ENCODE measurements around the gene ANKLE2. TPM values are rescaled to one million over a fixed set of nuclear protein-coding genes. Genes with fewer than 3 reads are reported as not detected.

Gene ANKLE2
- total RNA-seq, 1 experiment from 2014 or later, result 85.9 TPM

DNA sequence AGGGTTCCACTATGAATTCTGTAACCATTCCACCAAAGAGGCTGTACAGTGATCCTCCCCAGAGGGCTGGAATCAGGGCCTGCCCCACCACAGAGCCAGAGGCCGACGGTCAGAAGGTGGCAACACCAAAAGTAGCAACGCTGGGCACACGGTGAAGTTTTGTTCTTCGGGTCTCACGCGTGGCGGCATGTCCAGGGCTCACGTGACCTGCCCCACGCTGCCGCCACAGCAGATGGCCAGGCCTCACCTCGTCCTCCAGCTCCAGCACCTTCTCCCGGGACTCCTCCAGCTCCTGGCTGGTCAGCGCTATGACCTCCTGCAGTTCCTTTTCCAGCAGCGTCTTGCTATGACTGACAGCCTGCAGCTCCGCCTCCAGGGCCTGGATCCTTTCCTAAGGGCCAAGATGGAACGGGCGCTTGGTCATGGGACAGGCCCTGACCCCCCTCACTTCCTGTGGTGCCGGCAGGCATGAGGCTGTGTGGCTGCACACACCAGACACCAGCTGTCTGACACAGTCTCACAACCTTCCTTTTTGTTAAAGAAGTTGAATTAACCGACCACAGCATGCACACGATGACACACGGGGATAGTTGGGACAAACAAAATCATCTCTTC lies 22.4 kb upstream of the ANKLE2 start:
- no peaks in the 10 kb centered on the region for H3K27me3 ChIP-seq (ENCODE audit: low read length)
- no peaks in the 10 kb centered on the region for H3F3A ChIP-seq (ENCODE audit: low read length, unreplicated experiment)
- TF ChIP-seq, protein P1, sequence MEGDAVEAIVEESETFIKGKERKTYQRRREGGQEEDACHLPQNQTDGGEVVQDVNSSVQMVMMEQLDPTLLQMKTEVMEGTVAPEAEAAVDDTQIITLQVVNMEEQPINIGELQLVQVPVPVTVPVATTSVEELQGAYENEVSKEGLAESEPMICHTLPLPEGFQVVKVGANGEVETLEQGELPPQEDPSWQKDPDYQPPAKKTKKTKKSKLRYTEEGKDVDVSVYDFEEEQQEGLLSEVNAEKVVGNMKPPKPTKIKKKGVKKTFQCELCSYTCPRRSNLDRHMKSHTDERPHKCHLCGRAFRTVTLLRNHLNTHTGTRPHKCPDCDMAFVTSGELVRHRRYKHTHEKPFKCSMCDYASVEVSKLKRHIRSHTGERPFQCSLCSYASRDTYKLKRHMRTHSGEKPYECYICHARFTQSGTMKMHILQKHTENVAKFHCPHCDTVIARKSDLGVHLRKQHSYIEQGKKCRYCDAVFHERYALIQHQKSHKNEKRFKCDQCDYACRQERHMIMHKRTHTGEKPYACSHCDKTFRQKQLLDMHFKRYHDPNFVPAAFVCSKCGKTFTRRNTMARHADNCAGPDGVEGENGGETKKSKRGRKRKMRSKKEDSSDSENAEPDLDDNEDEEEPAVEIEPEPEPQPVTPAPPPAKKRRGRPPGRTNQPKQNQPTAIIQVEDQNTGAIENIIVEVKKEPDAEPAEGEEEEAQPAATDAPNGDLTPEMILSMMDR (conservative IDR thresholded peaks at IDR 0.05; ENCODE audit: low read depth, low read length), result no peak
- no peak for TF ChIP-seq EZH2 (IDR thresholded peaks at IDR 0.05; ENCODE audit: low read length, unreplicated experiment)
- TF ChIP-seq EZH2phosphoT487 (IDR thresholded peaks at IDR 0.05; ENCODE audit: borderline replicate concordance, low read length), result no peak
- BruUV-seq (replicated peaks), result no TSS peak
- peaks cover 52% of the 10 kb centered on the region for H3K36me3 ChIP-seq (ENCODE audit: low read depth, low read length)
- H3K27ac ChIP-seq (ENCODE audit: low read length), result no peak overlapping the region
- DNase-seq (no peak), ATAC-seq (no peak)
- no peak overlapping the region for H3K9ac ChIP-seq (ENCODE audit: low read length)
- H3K4me3 ChIP-seq (ENCODE audit: low read length), result no peak overlapping the region
- H3K4me2 ChIP-seq (ENCODE audit: low read length), result no peak overlapping the region
- no peak overlapping the region for H2AFZ ChIP-seq (ENCODE audit: low read length)
- intact Hi-C loops (cut with micrococcal nuclease), result no loop called here
- CTCF ChIA-PET, result no interaction called here
- no peaks in the 10 kb centered on the region for H3K4me1 ChIP-seq (ENCODE audit: insufficient read depth, low read length)
- POLR2A ChIA-PET (ENCODE audit: unreplicated experiment), result no interaction called here
- 0 out of 2 replicates have a peak, but pooled peaks cover 4% of the 10 kb centered on the region for H4K20me1 ChIP-seq (ENCODE audit: low read length)
- H3K79me2 ChIP-seq (ENCODE audit: low read length), result no peaks in the 10 kb centered on the region
- no peaks in the 10 kb centered on the region for H3K9me2 ChIP-seq (replicated peaks; ENCODE audit: low read length)
- no peaks in the 10 kb centered on the region for H3K9me3 ChIP-seq (ENCODE audit: low read length)

DNA sequence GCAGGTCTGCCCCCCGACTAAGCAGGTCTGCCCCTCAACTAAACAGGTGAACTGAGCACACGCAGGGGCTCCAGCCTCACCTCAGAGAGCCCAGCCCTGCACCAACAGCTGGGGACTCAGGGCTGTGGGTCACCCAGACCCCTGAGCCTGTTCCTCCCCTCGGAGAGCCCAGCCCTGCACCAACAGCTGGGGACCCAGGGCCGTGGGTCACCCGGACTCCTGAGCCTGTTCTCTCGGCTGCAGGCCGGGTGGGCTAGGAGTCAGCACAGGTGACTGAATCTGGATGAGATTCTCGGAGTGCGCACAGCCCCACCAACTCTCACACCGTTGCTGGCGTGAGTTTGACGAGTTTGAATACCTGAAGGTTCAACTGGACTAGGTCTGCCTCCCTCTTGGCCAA lies 20.3 kb upstream of the ANKLE2 start:
- CTCF ChIA-PET, result no interaction called here

DNA sequence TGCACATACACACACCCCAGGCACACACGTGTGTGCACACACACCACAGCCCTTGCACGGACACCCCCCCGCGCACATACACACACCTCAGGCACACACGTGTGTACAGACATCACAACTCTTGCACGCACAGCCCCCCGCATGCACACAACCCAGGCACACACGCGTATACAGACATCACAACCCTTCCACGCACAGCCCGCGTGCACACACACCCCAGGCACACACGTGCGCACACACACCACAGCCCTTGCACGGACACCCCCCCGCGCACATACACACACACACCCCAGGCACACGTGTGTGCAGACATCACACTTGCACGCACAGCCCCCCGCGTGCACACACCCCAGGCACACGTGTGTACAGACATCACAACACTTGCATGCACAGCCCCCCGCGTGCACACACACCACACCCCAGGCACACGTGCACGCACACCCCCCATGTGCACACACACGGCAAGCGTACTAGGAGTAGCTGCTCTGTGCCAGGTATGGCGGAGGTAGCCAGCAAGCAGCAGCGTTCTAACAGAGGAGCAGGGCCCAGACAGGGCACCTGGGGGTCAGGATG lies 18.2 kb upstream of the ANKLE2 start:
- ChIA-PET POLR2A (ENCODE audit: unreplicated experiment) (no interaction called here), CTCF (no interaction called here)
- H3F3A ChIP-seq (ENCODE audit: low read length, unreplicated experiment), result no peaks in the 10 kb centered on the region
- H3K9ac ChIP-seq (ENCODE audit: low read length), result no peak overlapping the region
- no peaks in the 10 kb centered on the region for H3K79me2 ChIP-seq (ENCODE audit: low read length)
- no peaks in the 10 kb centered on the region for H3K9me2 ChIP-seq (replicated peaks; ENCODE audit: low read length)
- peaks cover 62% of the 10 kb centered on the region for H3K36me3 ChIP-seq (ENCODE audit: low read depth, low read length)
- intact Hi-C loops (cut with micrococcal nuclease), result no loop called here
- TF ChIP-seq EZH2phosphoT487 (IDR thresholded peaks at IDR 0.05; ENCODE audit: borderline replicate concordance, low read length), result no peak
- TF ChIP-seq, protein P1 (conservative IDR thresholded peaks at IDR 0.05; ENCODE audit: low read depth, low read length), result no peak
- no peak for TF ChIP-seq EZH2 (IDR thresholded peaks at IDR 0.05; ENCODE audit: low read length, unreplicated experiment)
- H3K4me2 ChIP-seq (ENCODE audit: low read length), result no peak overlapping the region
- no peaks in the 10 kb centered on the region for H3K27me3 ChIP-seq (ENCODE audit: low read length)
- DNase-seq (no peak), ATAC-seq (no peak)
- no TSS peak for BruUV-seq (replicated peaks)
- no peak overlapping the region for H3K4me3 ChIP-seq (ENCODE audit: low read length)
- no peaks in the 10 kb centered on the region for H3K9me3 ChIP-seq (ENCODE audit: low read length)
- H2AFZ ChIP-seq (ENCODE audit: low read length), result no peak overlapping the region
- H3K27ac ChIP-seq (ENCODE audit: low read length), result no peak overlapping the region
- H4K20me1 ChIP-seq (ENCODE audit: low read length), result no peaks in the 10 kb centered on the region
- H3K4me1 ChIP-seq (ENCODE audit: insufficient read depth, low read length), result no peaks in the 10 kb centered on the region

More for the DNA sequence above, 20.3 kb upstream of the ANKLE2 start:
- no peak overlapping the region for H3K4me3 ChIP-seq (ENCODE audit: low read length)
- no peaks in the 10 kb centered on the region for H3K9me2 ChIP-seq (replicated peaks; ENCODE audit: low read length)
- peaks cover 53% of the 10 kb centered on the region for H3K36me3 ChIP-seq (ENCODE audit: low read depth, low read length)
- no peaks in the 10 kb centered on the region for H4K20me1 ChIP-seq (ENCODE audit: low read length)
- POLR2A ChIA-PET (ENCODE audit: unreplicated experiment), result no interaction called here
- H3K79me2 ChIP-seq (ENCODE audit: low read length), result no peaks in the 10 kb centered on the region
- intact Hi-C loops (cut with micrococcal nuclease), result no loop called here
- BruUV-seq (replicated peaks), result no TSS peak
- no peak for DNase-seq
- no peak for ATAC-seq
- no peaks in the 10 kb centered on the region for H3K27me3 ChIP-seq (ENCODE audit: low read length)
- H2AFZ ChIP-seq (ENCODE audit: low read length), result no peak overlapping the region
- no peak overlapping the region for H3K4me2 ChIP-seq (ENCODE audit: low read length)
- H3K4me1 ChIP-seq (ENCODE audit: insufficient read depth, low read length), result no peaks in the 10 kb centered on the region
- no peak overlapping the region for H3K27ac ChIP-seq (ENCODE audit: low read length)
- H3F3A ChIP-seq (ENCODE audit: low read length, unreplicated experiment), result no peaks in the 10 kb centered on the region
- H3K9ac ChIP-seq (ENCODE audit: low read length), result no peak overlapping the region
- H3K9me3 ChIP-seq (ENCODE audit: low read length), result no peaks in the 10 kb centered on the region
- TF ChIP-seq EZH2 (IDR thresholded peaks at IDR 0.05; ENCODE audit: low read length, unreplicated experiment), result no peak
- TF ChIP-seq EZH2phosphoT487 (IDR thresholded peaks at IDR 0.05; ENCODE audit: borderline replicate concordance, low read length), result no peak

Data from PC-3 (cell line).